SU-DHL-6 (cell line): ENCODE data around the gene CORO7.

ENCODE experiments used
- H2AFZ ChIP-seq: fragments of 200-600 bp; sonication (generic); 2 replicates; pipeline ENCODE4 v1.6.1; 2014; ENCODE audit warnings: low read depth, mild to moderate bottlenecking, moderate library complexity, mixed read lengths, antibody characterized with exemption, low read length; ENCODE audit not compliant: severe bottlenecking
- H3F3A ChIP-seq: fragments of 200-600 bp; shearing (Covaris generic); 2 replicates; pipeline ENCODE4 v1.6.0; 2016; ENCODE audit warnings: antibody characterized with exemption, mild to moderate bottlenecking; ENCODE audit not compliant: insufficient read depth
- H3K27ac ChIP-seq: fragments of 200-600 bp; sonication (generic); 2 replicates; pipeline ENCODE4 v1.5.1; 2016; ENCODE audit warnings: low read depth, mild to moderate bottlenecking, low read length, moderate library complexity, mixed read lengths
- H3K27me3 ChIP-seq: fragments of 200-600 bp; sonication (generic), shearing (Covaris generic); 2 replicates; pipeline ENCODE4 v1.6.0; 2014; ENCODE audit warnings: mild to moderate bottlenecking, low read length
- H3K36me3 ChIP-seq: fragments of 200-600 bp; sonication (generic); 2 replicates; pipeline ENCODE4 v1.6.1; 2014; ENCODE audit warnings: mild to moderate bottlenecking, low read length, mixed read lengths
- H3K4me2 ChIP-seq: fragments of 300-600, 200-600 bp; shearing (Covaris generic), sonication (generic); 2 replicates; pipeline ENCODE4 v1.6.0; 2014; ENCODE audit warnings: low read length, low read depth, mild to moderate bottlenecking; ENCODE audit not compliant: poor library complexity, severe bottlenecking
- H3K4me3 ChIP-seq: fragments of 200-600 bp; sonication (generic); 2 replicates; pipeline ENCODE4 v1.5.1; 2014; ENCODE audit warnings: antibody characterized with exemption, low read length, mild to moderate bottlenecking, mixed read lengths; ENCODE audit not compliant: insufficient read depth, poor library complexity, severe bottlenecking
- H3K79me2 ChIP-seq: fragments of 200-600 bp; sonication (generic); 2 replicates; pipeline ENCODE4 v1.6.1; 2014; ENCODE audit warnings: mild to moderate bottlenecking, low read length, moderate library complexity; ENCODE audit not compliant: insufficient read depth
- H3K9ac ChIP-seq: fragments of 200-600 bp; sonication (generic); 2 replicates; pipeline ENCODE4 v1.7.0; 2014; ENCODE audit warnings: mild to moderate bottlenecking, low read length
- H3K9me2 ChIP-seq: fragments of 200-600 bp; sonication (generic); replicated peaks from 2 replicates; pipeline ENCODE4 v1.6.1; 2014; ENCODE audit warnings: low read length; ENCODE audit not compliant: insufficient read depth
- H3K9me3 ChIP-seq: fragments of 200-600 bp; sonication (generic); 2 replicates; pipeline ENCODE4 v1.6.1; 2014; ENCODE audit warnings: low read length, mixed read lengths; ENCODE audit not compliant: insufficient read depth
- H4K20me1 ChIP-seq: fragments of 200-600 bp; sonication (generic); 2 replicates; pipeline ENCODE4 v1.6.1; 2014; ENCODE audit warnings: low read depth, mild to moderate bottlenecking, antibody characterized with exemption, low read length, moderate library complexity, mixed read lengths
- EZH2phosphoT487 ChIP-seq: fragments of 200-600 bp; sonication (generic), shearing (Covaris generic); conservative IDR thresholded peaks from 2 replicates; pipeline ENCODE4 v1.6.1; 2018; ENCODE audit warnings: mild to moderate bottlenecking, antibody characterized with exemption, low read length, moderate library complexity, mixed read lengths
- TF ChIP-seq, protein P1 (sequence below): fragments of 200-600 bp; sonication (generic); IDR thresholded peaks from one replicate; pipeline ENCODE4 v1.5.1; 2017; ENCODE audit warnings: antibody characterized with exemption, mild to moderate bottlenecking, low read length, moderate library complexity; ENCODE audit not compliant: insufficient read depth, poor library complexity, severe bottlenecking

CORO7 gene

DNA sequence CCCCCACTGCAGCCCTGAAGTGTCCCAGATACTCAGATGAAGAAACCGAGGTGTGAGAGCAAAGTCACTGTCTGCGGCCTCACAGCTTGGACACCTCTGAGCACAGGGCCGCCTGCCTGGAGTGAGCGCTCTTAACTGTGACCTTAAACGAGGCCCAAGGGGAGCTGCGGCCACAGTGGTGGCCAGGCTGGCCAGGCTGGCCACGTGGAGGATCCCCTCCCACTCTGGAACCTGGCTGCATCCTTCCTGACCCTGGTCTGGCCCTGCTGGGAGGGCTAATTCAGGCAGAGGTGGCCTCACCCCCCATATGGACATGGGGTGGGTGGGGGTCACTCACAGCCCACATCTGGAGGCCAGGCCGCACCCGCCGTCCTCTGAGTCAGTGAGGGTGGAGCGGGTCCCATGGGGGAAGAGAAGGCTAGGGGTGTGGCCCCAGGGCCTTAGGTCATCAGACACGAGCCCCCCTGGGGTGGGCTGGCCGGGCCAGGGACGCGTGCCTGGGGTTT lies 38.2 kb downstream of the CORO7 start:
- Histone ChIP-seq H3K9ac (no peak overlapping the region), H3K4me3 (no peak overlapping the region), H3K79me2 (no peaks in the 10 kb centered on the region), H3F3A (no peaks in the 10 kb centered on the region), H3K9me3 (no peaks in the 10 kb centered on the region), H2AFZ (no peak overlapping the region), H4K20me1 (no peaks in the 10 kb centered on the region), H3K36me3 (no peaks in the 10 kb centered on the region), H3K27ac (no peak overlapping the region), H3K4me2 (no peak overlapping the region), H3K9me2 (no peaks in the 10 kb centered on the region), H3K27me3 (no peaks in the 10 kb centered on the region)
- TF ChIP-seq, protein P1, sequence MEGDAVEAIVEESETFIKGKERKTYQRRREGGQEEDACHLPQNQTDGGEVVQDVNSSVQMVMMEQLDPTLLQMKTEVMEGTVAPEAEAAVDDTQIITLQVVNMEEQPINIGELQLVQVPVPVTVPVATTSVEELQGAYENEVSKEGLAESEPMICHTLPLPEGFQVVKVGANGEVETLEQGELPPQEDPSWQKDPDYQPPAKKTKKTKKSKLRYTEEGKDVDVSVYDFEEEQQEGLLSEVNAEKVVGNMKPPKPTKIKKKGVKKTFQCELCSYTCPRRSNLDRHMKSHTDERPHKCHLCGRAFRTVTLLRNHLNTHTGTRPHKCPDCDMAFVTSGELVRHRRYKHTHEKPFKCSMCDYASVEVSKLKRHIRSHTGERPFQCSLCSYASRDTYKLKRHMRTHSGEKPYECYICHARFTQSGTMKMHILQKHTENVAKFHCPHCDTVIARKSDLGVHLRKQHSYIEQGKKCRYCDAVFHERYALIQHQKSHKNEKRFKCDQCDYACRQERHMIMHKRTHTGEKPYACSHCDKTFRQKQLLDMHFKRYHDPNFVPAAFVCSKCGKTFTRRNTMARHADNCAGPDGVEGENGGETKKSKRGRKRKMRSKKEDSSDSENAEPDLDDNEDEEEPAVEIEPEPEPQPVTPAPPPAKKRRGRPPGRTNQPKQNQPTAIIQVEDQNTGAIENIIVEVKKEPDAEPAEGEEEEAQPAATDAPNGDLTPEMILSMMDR = no peak
- no peak for TF ChIP-seq EZH2phosphoT487

DNA sequence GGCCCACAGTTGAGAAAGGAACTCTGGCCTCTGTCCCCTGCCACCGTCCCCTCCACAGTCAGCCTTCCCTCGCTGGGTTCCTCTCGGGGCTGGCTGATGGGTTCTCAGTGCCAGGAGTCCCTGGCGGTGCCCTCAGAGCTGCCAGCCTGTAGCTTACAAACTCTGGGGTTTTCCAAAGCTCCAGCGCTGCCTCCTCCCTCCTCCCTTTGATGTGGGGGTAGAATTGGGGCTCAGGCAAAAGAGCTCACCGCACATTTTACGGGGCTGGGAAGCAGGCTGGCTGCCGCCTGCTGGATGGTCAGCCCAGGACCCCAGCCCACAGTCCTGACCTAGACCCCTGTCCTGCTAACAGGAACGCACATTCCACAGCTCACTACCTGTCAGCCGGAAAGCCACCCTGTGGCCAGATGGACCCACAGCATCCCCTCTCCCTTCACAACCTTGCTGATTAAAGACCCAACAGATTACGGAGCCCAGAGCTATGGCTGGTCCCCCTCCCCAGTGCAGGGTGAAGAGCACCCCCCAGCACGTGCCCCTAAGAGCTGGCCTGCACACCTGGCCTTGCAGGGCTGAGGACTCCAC lies 38.7 kb downstream of the CORO7 start:
- H3K4me2 ChIP-seq = no peak overlapping the region
- no peaks in the 10 kb centered on the region for H3K36me3 ChIP-seq
- no peaks in the 10 kb centered on the region for H3K9me2 ChIP-seq
- no peaks in the 10 kb centered on the region for H3K79me2 ChIP-seq
- no peaks in the 10 kb centered on the region for H4K20me1 ChIP-seq
- H3K27ac ChIP-seq = no peak overlapping the region
- H3F3A ChIP-seq = no peaks in the 10 kb centered on the region
- H3K9me3 ChIP-seq = no peaks in the 10 kb centered on the region
- no peak overlapping the region for H3K4me3 ChIP-seq
- H3K27me3 ChIP-seq = no peaks in the 10 kb centered on the region
- H2AFZ ChIP-seq = no peak overlapping the region
- H3K9ac ChIP-seq = no peak overlapping the region
- TF ChIP-seq EZH2phosphoT487 = no peak
- TF ChIP-seq, protein P1 = no peak

DNA sequence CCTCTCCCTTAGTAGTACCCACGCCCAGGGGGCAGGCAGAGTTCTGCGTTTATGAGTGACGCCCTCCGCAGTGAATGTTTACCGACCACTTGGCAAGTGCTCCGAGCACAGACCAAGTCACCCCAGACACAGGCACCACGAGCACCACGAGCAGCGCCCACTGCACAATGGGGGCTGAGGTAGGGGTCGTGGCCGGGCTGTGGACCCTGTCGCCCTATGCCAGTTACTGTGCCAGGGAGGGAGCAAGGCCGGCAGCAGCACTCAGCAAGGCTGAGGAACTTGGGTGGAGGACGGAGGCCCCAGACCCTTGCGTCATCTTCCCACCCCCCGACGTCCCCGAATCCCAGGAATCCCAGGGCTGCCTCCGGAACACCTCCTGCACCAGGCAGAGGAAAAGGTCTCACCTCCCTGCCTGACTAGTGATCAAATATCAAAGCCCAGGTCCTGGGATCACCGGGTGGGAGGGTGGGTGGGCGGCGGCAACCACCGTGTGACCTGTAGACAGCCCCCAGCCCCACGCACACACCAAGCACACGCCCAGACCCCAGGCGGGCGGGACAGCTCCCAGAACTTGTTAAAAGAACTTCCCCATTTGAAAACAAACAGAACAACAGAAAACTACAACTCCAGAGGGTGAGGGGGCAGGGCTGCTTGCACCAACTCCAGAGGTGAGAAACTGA lies 39.4 kb downstream of the CORO7 start:
- Histone ChIP-seq H3K4me3 (no peak overlapping the region), H3K36me3 (no peaks in the 10 kb centered on the region), H3F3A (no peaks in the 10 kb centered on the region), H3K79me2 (no peaks in the 10 kb centered on the region), H3K9me2 (no peaks in the 10 kb centered on the region), H3K9me3 (no peaks in the 10 kb centered on the region), H3K4me2 (no peak overlapping the region), H3K27me3 (no peaks in the 10 kb centered on the region), H3K27ac (no peak overlapping the region), H2AFZ (no peak overlapping the region), H4K20me1 (peaks cover 3% of the 10 kb centered on the region; the same call in 1 of the 2 replicates), H3K9ac (no peak overlapping the region)
- TF ChIP-seq EZH2phosphoT487 = no peak
- TF ChIP-seq, protein P1 = no peak
